DMS53 (cell line): ENCODE measurements around the gene TSR1.
"Not testable (repeated sequence)": the region's sequence is repeated elsewhere in the genome, so short reads cannot be mapped to it uniquely, and the experiment has no call there.

ENCODE experiments used
- DNase-seq: peaks from one replicate; lab custom pipeline; 2025; lab: John Stamatoyannopoulos, UW

The TSR1 gene

DNA sequence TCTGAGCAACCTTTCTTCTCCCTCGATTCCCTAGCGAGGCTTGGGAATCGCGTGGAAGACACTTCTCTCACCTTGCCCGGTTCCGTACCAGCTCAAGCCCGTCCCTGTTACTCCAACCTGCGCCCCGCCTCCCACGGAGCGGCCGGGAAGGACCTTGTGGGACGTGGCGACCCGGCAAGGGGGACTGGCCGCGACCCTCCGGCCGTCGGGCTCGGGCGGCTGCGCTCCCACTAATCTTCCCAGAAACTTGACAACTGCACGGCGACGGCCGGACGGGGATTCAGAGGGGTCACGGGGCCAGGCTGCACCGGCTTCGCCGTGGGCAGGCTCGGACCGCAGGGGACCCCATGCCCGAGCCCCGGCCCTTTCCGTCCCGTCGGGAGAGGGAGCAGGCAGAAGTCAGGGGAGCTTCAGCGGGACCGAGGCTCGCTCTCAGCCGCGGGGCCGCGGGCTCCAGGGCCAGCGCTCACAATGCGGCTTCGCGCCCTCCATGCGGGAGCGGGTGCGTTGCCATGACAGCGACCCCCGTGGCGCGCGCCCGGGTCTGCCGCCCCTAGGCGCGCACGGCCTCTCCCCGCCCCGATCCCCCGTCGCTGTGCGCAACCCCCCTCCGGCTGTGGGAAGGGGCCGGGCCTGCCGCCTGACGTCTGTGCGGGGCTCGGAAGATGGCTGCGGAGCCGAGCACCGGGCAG is 741 bp upstream of the TSR1 start, which contains the start of gene SGSM2:
Gene SGSM2, plus strand, starts transcription at position 650 of the 692 bp plus-strand sequence. CDS start 188 bp downstream, outside the sequence.
- peak; percentile 56 for DNase-seq

DNA sequence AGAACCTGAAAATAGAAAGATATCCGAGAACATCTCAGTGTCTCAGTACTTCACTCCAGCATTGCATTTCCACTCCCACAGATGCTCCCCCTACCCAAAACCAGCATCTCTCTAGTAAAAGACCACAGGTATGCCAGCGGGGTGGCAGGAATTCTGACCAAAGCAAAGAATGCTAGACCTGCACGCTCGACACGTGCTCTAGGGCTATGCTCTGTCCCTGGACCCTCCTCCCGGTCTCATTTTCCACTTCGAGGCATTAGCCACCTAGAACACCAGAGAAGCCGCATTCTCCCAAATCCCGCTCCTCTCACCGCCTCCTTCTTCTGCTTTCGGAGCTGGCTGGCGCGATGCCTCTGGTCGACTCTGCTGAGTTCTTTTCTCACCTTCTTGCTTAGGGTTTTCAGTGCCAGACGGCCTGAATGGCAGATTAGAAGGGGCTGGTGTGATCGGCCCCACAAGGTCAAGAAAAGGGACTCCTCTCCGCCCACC is 487 bp downstream of the TSR1 start:
- DNase-seq = peak; percentile 29

DNA sequence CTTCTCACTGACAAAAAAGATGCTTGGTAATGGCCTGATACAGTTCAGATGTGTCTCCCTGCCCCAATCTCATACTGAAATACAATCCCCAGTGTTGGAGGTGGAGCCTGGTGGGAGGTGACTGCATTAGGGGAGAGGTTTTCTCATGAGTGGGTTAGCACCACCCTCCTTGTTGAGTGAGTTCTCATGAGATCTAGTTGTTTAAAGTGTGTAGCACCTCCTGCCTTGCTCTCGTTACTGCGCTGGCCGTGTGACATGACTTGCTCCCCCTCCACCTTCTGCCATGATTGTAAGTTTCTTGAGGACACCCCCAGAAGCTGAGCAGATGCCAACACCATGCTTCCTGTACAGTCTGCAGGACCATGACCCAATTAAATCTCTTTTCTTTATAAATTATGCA is 5.0 kb downstream of the TSR1 start:
- DNase-seq = peak; percentile 16

DNA sequence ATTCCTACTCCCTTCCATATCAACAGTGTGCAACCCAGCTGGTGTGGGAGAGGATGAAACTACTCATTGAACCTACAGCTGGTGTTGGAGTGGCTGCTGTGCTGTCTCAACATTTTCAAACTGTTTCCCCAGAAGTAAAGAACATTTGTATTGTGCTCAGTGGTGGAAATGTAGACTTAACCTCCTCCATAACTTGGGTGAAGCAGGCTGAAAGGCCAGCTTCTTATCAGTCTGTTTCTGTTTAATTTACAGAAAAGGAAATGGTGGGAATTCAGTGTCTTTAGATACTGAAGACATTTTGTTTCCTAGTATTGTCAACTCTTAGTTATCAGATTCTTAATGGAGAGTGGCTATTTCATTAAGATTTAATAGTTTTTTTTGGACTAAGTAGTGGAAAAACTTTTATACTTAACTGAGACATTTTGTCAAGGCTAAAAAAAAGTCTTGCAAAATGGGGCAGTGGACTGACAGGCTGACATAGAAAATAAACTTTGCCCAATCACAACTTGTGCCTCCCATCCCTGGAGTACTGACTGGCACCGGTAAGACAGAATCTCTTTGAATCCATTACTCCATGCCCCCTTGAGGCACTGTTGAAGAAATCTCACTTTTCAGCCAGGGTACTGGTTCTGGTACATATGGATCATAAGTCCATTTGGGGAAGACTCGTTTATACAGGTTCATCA is 12.5 kb downstream of the TSR1 start:
- DNase-seq = no peak

DNA sequence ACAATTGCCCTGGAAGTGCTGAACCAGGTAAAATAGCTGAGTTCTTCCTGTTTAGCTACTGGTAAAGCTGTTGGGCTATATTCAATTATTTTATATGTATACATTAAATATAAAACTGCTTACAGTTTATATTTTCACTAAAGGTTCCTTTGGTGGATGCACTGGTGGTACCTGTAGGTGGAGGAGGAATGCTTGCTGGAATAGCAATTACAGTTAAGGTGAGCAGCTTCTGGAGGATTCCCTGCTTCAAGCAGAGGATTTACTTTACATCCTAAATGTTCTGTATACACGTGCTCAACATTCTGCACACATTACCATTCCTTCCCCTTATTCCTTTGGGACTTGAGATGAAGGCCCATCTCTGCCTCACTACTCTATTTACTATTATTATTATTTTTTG is 14.9 kb downstream of the TSR1 start:
- DNase-seq = no peak

DNA sequence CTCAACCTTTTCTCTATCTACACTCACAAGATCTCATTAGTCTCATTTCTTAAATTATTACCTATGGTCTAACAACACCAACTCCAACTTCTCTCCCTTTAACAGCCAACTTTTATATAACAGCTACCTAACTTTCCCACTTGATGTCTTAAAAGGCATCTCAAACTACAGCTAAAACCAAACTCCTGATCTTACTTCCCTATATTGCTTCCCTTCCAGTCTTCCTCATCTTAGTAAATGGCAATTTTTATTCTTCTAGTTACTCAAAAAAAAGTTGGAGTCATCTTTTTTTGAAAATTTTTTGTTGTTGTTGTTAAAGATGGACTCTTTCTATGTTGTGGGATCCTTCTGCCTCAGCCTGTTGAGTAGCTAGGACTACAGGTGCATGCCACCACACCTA is 17.2 kb downstream of the TSR1 start:
- no peak for DNase-seq

DNA sequence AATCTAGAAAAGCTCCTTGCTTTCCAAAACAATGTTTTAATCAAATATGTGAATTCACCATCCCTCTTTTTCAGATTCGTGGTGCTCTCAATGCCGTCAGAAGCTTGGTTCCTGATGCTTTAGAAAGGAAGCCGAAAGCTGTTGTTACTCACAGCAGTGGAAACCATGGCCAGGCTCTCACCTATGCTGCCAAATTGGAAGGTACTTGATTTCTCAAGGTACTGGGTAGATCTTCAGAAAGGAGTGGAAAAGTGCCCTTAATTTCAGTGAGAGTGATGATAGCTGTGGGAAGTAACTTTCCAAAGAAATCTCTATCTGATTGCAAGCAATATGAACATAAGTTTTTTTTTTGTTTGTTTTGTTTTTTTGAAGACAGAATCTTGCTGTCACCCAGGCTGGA is 18.5 kb downstream of the TSR1 start:
- no peak for DNase-seq

DNA sequence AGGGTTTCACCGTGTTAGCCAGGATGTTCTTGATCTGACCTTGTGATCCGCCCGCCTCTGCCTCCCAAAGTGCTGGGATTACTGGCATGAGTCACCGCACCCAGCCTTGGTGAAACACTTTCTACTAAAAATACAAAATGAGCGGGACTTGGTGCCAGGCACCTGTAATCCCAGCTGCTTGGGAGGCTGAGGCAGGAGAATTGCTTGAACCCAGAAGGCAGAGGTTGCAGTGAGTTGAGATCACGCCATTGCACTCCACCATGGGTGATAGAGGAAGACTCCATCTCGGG is 19.4 kb downstream of the TSR1 start:
- DNase-seq = not testable (repeated sequence)

DNA sequence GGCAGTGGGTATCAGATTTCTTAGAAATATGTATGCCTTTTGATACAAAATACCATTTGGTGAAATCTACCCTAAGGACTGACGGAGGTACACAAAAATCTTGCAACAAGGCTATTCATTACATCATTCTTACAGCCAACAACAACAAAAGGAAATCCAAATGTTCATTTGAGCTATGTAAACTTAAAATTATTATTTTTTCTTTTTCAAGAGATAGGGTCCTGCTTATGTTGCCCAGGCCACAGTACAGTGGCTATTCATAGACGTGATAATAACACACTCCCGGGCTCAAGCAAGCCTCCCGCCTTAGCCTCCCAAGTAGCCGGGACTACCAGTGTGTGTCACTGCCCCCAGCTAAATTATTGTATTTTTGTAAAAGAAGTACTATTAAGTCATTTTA is 23.5 kb downstream of the TSR1 start:
- DNase-seq = no peak

DNA sequence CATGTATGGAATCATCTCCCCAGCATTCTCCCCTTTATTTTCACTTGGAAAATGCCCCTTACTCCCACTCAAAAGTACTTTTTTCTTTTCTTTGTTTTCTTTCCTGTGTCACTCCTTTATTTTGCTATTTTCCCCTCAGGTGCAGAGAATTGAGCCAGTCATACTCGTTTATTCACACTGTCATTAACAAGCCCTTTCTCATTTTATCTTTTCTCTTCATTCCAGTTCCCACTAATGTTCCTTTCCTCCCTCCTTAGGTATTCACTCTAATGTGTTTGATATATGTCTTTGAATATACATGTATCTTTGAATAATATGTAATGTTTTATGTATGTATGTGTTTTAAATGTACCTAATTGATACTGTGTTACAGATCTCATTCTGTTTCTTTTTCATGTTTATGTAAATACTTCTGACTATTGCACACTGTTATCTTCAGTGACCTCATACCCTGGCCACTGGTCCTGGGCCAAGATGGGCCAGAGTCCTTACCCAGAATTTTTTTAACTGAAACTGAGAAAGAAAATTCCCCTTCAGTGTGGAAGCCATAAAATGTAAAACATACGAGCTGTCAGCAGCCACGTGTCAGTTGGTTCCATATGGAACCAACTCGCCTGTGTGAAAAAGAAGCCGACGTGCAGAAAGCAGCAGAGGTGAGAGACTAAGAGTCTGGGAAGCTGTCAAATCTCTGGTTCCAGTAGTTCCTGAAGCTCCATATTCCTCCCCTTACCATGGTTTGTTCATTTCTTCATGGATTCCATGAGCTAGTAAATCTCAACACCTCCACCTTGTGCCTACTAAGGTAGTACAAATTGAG is 26.7 kb downstream of the TSR1 start:
- DNase-seq = no peak

DNA sequence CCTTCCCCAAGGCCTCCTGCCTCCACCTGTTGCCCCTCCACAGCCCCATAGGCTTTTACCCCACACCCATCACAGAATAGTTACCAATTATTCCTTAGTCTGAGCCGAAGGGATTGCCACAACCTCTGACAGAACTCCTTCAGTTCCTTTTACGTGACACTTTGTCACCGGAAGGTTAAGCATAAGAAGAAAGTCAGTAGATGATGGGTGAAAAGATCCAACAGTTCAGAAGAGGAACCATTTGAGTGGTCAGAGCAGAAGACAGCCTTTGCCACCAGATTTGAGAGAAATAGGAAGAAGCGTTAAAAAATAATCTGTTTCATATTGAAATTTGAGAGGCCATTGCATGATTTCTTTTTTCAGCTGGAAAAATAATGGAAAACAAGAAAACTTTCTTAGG is 31.3 kb downstream of the TSR1 start:
- DNase-seq = no peak

DNA sequence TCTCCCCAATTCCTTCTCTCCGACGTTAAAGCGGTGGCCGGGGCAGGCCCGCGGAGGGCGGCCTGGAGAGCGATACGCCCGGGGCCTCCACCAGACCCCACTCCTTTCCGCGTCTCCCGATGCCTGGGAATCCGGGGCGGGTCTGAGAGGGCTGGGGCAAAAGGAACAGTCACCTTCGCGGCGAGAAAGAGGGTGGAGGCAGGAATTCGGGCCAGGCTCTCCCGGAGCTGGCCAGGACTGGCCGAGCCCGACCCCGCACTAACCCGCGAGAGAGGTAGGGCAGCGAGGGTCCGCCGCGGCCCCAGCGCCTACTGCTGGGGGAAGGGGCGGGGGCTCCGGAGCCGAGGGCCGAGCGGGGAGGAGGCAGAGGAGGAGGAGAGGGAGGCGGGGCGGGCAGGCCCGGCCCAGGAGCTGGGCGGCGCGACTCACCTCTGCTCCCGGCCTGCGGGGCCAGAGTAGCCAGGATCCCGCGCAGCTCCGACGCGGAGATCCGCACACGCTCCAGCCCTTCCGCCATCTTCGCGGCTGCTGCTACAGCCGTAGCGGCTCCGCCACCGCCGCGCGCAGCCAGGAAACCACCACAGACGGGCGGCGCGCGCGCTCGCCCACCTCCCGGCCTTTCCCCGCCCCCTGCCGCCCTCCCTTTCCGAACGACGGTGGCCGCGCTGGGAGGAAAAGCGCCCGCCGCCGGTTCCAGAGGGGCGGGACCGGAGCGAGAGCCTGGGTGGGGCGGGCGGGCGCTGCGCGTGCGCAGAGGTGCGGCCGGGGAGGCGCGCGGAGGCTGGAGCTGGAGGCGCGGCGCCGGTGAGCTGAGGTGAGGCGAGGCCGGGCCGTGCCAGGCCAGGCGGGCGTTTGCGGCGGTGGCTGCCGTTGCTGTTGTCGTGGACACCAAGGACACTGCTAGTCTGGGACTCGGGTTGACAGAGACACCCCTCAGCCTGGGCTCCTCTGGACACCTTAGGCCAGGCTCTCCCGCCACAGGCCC is 32.8 kb downstream of the TSR1 start, which contains the start of the genes SMG6 and SRR:
Gene SMG6, minus strand, starts transcription at position 582 of the 985 bp plus-strand sequence. Its CDS starts 65 bp downstream, at position 517.
Gene SRR, plus strand, starts transcription at position 747 of the 985 bp plus-strand sequence. CDS start 11,611 bp downstream, outside the sequence.
- DNase-seq = peak; percentile 94

DNA sequence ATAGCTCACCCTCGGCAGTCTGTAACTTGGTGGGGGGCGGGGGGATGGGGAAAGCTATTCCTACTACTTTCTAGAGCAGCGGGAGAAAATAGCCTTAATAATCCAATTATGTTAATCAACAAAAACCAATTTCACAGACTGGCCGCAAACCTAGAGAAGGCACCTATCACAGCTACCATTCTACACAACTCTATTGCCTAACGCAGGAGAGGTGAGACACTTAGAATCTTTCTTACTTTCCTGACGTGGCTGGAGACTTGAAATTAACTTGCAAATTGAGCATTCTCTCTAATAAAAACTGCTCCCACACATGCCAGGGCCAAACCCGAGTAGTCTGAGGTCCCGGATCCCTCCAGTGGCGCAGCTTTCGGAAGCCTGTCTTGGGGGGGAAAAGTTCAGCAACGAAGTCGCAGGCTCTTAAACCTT is 33.5 kb downstream of the TSR1 start:
- DNase-seq = no peak

DNA sequence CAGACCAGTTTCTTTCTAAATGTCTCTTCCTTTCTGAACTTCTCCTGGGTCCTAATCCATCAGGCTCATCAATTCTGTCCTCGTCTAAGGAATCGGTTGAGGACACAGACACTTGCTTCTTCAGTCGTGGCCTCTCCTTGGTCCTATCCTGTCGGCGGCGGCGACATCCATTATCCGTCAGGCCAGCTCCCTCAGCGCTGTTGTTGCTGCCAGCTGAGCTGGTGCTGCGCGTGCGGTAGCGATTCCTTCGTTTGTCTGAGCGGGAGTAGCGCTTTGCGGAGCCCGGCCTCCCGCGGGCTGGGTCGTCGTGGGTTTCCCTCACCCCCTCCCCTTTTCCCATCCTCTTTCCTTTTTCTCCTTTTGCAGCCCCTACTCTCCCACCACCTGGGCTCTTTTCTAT is 36.5 kb downstream of the TSR1 start:
- no peak for DNase-seq

DNA sequence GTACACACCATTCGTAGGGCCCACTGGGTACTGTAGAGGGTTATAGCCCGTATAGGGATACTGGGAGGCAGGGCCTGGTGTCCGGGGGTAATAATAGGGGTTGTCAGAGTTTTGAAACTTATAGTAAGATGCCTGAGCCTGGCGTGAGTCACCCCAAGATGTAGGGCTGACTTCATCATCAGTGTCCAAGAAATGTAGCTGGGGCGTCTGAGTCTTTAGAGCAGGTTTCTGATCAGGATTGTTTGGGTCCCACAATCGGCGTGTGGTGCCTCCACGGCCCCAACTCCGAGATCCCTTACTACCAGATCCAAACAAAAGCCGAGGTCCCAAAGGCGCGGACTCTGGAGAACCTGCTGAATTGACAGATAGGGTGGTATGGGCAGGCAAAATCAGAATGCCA is 37.1 kb downstream of the TSR1 start:
- no peak for DNase-seq

DNA sequence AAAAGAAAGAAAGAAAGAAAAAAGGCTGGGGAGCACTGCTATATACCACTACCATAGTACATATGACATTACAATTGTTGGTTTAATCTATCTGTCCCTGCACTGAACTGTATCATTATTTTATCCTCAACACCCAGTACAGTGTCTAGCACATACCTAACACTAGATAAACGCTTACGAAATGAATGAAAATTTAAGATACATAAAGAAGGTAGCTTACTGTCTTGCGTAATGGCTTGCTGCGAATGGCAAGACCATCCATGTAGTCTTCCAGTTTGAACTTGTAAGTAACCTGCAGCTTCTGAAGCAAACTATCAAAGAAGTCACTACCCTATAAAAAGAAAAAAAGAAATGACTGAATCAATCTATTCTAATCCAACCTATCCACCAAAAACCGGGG is 39.2 kb downstream of the TSR1 start:
- no peak for DNase-seq

DNA sequence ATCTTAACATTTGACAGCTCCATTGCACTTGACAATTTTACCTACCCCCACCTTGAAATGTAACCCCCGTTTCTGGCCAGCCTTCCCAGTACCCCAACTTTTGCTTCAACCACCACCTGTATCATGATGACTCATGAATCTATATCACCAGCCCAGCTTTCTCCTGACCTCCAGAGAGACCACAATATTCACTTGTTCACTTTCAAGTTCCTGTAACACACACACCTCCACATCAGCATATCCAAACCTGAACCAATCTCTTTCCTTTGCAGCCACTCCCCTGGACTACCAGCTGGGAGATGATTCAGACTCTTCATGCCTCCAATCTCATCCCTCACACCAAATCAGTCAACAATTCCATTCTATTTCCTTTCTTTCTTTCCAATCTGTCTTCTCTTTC is 40.7 kb downstream of the TSR1 start:
- DNase-seq = no peak

DNA sequence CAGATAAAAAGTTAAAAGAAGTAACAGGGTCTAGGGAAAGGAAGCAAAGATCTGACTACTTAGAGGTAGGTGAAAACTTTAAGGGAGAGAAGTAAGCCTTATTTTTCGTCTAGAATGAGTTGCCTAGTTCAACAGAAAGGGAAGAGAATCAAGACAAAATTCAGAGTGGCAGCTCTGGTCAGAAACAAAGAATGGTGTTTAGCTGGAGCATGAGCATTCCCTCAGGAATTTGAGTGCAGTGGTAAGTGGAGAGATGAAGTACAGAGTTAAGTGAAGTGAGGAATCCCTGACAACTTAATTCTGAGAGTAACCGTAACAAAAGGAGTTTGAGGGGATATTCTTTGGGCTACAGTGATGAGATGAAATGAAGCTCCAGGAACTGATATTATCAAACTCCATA is 44.2 kb downstream of the TSR1 start:
- DNase-seq = no peak

DNA sequence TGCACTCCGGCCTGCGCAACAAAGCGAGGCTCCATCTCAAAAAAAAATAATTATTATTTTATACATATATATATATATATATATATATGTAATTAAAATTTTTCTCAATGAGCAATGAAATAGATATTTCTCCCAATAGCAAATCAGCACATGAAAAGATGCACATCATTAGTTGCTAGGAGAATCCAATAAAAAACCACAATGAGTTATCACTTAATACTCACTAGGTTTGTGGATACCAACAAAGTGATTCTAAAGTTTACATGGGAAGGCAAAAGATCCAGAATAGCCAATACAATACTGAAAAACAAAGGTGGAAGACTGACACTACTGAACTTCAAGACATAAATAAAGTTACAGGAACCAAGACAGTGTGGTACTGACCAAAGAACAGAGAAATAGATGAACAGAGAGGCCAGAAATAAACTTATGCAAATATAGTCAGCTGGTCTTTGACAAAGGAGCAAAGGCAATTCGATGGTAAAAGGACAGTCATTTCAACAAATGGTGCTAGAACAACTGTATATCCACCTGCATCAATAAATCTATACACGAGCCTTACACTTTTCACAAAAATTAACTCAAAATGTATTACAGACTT is 46.3 kb downstream of the TSR1 start:
- no peak for DNase-seq

DNA sequence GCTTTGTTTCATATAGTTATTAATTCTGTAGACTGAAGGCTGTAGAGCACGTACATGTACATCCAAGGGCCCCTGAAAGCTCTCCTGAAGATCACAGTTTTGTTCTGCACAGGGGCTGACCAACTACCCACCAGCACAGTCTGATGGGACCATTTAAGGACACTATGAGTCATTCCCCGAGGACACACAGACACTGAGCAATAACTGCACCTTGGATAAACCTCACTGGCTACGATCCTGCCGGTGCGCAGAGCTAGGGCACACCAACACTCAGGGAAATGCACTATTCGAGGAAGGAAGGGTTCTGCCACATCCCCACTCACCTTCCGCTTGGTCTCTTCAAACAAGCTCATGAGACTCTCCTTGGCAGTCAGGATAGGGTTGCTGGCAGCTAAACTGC is 53.0 kb downstream of the TSR1 start:
- DNase-seq = no peak

DNA sequence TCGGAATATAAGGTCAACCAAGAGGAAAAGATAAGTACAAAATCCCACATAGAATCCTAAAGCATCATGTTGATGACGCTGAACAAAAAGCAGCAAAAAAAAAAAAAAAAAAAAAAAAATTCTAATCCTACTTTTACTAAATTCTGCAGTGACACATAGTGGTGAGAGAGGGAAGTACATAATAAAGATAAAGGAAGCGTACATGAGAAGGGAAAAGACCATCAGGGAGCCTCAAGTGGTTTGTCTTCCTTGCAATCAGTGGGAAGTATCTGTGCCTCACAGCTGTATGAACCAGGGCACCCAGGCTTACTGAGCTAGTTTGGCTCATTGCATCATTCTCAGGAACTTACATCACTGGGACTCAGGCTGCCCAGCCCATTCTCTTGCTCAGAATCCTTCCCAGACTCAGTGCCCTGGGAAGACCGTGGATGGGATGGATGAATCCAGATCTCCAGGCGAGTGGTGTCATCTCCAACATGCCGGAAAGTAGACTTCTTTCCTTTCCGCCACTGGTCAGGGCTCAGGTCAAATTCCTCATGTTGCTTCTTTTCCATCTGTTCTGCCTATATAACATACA is 53.9 kb downstream of the TSR1 start:
- peak; percentile 77 for DNase-seq
